ENCODE measurements around the gene MYL3. TPM values are rescaled to one million over a fixed set of nuclear protein-coding genes. Genes with fewer than 3 reads are reported as not detected.

MYL3 gene
- polyA plus RNA-seq, 1 donor (not counting 4 experiments of a cell fraction or from before 2014, with no cell fraction given), result not detected

- dilution Hi-C loops (cut with MboI; ENCODE audit: extremely low pct_ligation_motif_present, low sequenced_read_pairs), result no loop called here
- no peaks in the 10 kb centered on the region for H3K9me3 ChIP-seq (ENCODE audit: control insufficient read depth, low read depth, low read length)
- H3K36me3 ChIP-seq (ENCODE audit: control insufficient read depth in 2 of 2, extremely low read depth in 1 of 2, insufficient read depth in 2 of 2, low read length in 2 of 2), result no peaks in the 10 kb centered on the region
- DNase-seq (ENCODE audit: low read depth, low spot score) (no peak), FAIRE-seq (no peak)
- no peak overlapping the region for H3K4me3 ChIP-seq (ENCODE audit: control insufficient read depth in 2 of 3, extremely low read depth in 1 of 3, insufficient read depth in 2 of 3, low read depth in 1 of 3, low read length in 3 of 3)
- H3K4me1 ChIP-seq (ENCODE audit: control insufficient read depth, extremely low read depth, insufficient read depth, low read length), result no peaks in the 10 kb centered on the region
- no peaks in the 10 kb centered on the region for H3K79me2 ChIP-seq (ENCODE audit: control insufficient read depth, insufficient read depth, low read length)
- no peak overlapping the region for H2AFZ ChIP-seq (ENCODE audit: control insufficient read depth, low read length)
- no peak for TF ChIP-seq CTCF (optimal IDR thresholded peaks at IDR 0.05 in 1 of 3, IDR thresholded peaks at IDR 0.05 in 1 of 3, conservative IDR thresholded peaks at IDR 0.05 in 1 of 3; ENCODE audit: extremely low read depth in 1 of 3, insufficient read depth in 2 of 3, low read length in 3 of 3)
- no peak for TF ChIP-seq EZH2 (IDR thresholded peaks at IDR 0.05; ENCODE audit: low read length)
- no peak overlapping the region for H3K9ac ChIP-seq (ENCODE audit: control insufficient read depth, extremely low read depth, insufficient read depth, low read length)
- no peak overlapping the region for H3K27ac ChIP-seq (ENCODE audit: control insufficient read depth, insufficient read depth, low read length)
- H4K20me1 ChIP-seq (ENCODE audit: control insufficient read depth, extremely low read depth, insufficient read depth, low read length), result no peaks in the 10 kb centered on the region
- no peaks in the 10 kb centered on the region for H3K9me1 ChIP-seq (ENCODE audit: control insufficient read depth, extremely low read depth, insufficient read depth, low read length)
- H3K4me2 ChIP-seq (ENCODE audit: control insufficient read depth, extremely low read depth, insufficient read depth, low read depth, low read length), result no peak overlapping the region
- no peaks in the 10 kb centered on the region for H3K27me3 ChIP-seq (ENCODE audit: control insufficient read depth, extremely low read depth, insufficient read depth, low read length)
Observed at GRCh38 chr3:46831841-46832240, 31.4 kb downstream of the MYL3 start.

GRCh38 chr3:46831316-46831715, 31.9 kb downstream of the MYL3 start:
- Histone ChIP-seq H4K20me1 (ENCODE audit: control insufficient read depth, extremely low read depth, insufficient read depth, low read length) (no peaks in the 10 kb centered on the region), H3K4me2 (ENCODE audit: control insufficient read depth, extremely low read depth, insufficient read depth, low read depth, low read length) (no peak overlapping the region), H3K9me1 (ENCODE audit: control insufficient read depth, extremely low read depth, insufficient read depth, low read length) (no peaks in the 10 kb centered on the region), H3K9ac (ENCODE audit: control insufficient read depth, extremely low read depth, insufficient read depth, low read length) (no peak overlapping the region), H3K4me3 (ENCODE audit: control insufficient read depth in 2 of 3, extremely low read depth in 1 of 3, insufficient read depth in 2 of 3, low read depth in 1 of 3, low read length in 3 of 3) (no peak overlapping the region), H3K36me3 (ENCODE audit: control insufficient read depth in 2 of 2, extremely low read depth in 1 of 2, insufficient read depth in 2 of 2, low read length in 2 of 2) (no peaks in the 10 kb centered on the region), H2AFZ (ENCODE audit: control insufficient read depth, low read length) (no peak overlapping the region), H3K9me3 (ENCODE audit: control insufficient read depth, low read depth, low read length) (no peaks in the 10 kb centered on the region), H3K27ac (ENCODE audit: control insufficient read depth, insufficient read depth, low read length) (no peak overlapping the region), H3K4me1 (ENCODE audit: control insufficient read depth, extremely low read depth, insufficient read depth, low read length) (no peaks in the 10 kb centered on the region), H3K79me2 (ENCODE audit: control insufficient read depth, insufficient read depth, low read length) (no peaks in the 10 kb centered on the region), H3K27me3 (ENCODE audit: control insufficient read depth, extremely low read depth, insufficient read depth, low read length) (no peaks in the 10 kb centered on the region)
- no peak for FAIRE-seq
- no peak for DNase-seq (ENCODE audit: low read depth, low spot score)
- TF ChIP-seq EZH2 (IDR thresholded peaks at IDR 0.05; ENCODE audit: low read length) (no peak), CTCF (optimal IDR thresholded peaks at IDR 0.05 in 1 of 3, IDR thresholded peaks at IDR 0.05 in 1 of 3, conservative IDR thresholded peaks at IDR 0.05 in 1 of 3; ENCODE audit: extremely low read depth in 1 of 3, insufficient read depth in 2 of 3, low read length in 3 of 3) (no peak)
- dilution Hi-C loops (cut with MboI; ENCODE audit: extremely low pct_ligation_motif_present, low sequenced_read_pairs), result no loop called here
